ENCODE measurements around the gene DAD1.
"Not testable (repeated sequence)": the region's sequence is repeated elsewhere in the genome, so short reads cannot be mapped to it uniquely, and the experiment has no call there.

The DAD1 gene

GRCh38 chr14:22598099-22598895, 9.3 kb upstream of the DAD1 start, which contains the start of gene ABHD4:
Gene ABHD4, plus strand, starts transcription at chr14:22598300. Its CDS starts 7 bp downstream, at chr14:22598307.
- H3K4me1 ChIP-seq (ENCODE audit: insufficient read depth, low read length): peaks cover 25% of the 10 kb centered on the region
- H3K9me3 ChIP-seq (ENCODE audit: low read length): no peaks in the 10 kb centered on the region
- peak within 1 kb of the TSS; percentile 70 for H3K27ac ChIP-seq (ENCODE audit: low read depth, low read length)
- H3K36me3 ChIP-seq (ENCODE audit: insufficient read depth, low read length): peaks cover 18% of the 10 kb centered on the region
- H3K4me3 ChIP-seq (ENCODE audit: low read depth in 1 of 2, low read length in 2 of 2): peak within 1 kb of the TSS; percentile 63 to 96
- peak within 1 kb of the TSS; percentile 74 for H3K9ac ChIP-seq (ENCODE audit: low read length)
- H3K27me3 ChIP-seq (ENCODE audit: control insufficient read depth in 1 of 2, insufficient read depth in 2 of 2, low read length in 2 of 2): no peaks in the 10 kb centered on the region

GRCh38 chr14:22597771-22598098, 8.7 kb upstream of the DAD1 start:
- Histone ChIP-seq H3K27ac (ENCODE audit: low read depth, low read length) (peak overlapping the region; percentile 70), H3K4me3 (ENCODE audit: low read depth in 1 of 2, low read length in 2 of 2) (peak overlapping the region; percentile 63 to 96), H3K9ac (ENCODE audit: low read length) (peak overlapping the region; percentile 74), H3K36me3 (ENCODE audit: insufficient read depth, low read length) (peaks cover 13% of the 10 kb centered on the region), H3K27me3 (ENCODE audit: control insufficient read depth in 1 of 2, insufficient read depth in 2 of 2, low read length in 2 of 2) (no peaks in the 10 kb centered on the region), H3K4me1 (ENCODE audit: insufficient read depth, low read length) (peaks cover 25% of the 10 kb centered on the region), H3K9me3 (ENCODE audit: low read length) (no peaks in the 10 kb centered on the region)

GRCh38 chr14:22597265-22597664, 8.2 kb upstream of the DAD1 start:
- Histone ChIP-seq H3K4me3 (ENCODE audit: low read depth in 1 of 2, low read length in 2 of 2) (peak overlapping the region; percentile 63 to 96), H3K9ac (ENCODE audit: low read length) (peak overlapping the region; percentile 74)

GRCh38 chr14:22596354-22596879, 7.4 kb upstream of the DAD1 start:
- no peaks in the 10 kb centered on the region for H3K27me3 ChIP-seq (ENCODE audit: control insufficient read depth in 1 of 2, insufficient read depth in 2 of 2, low read length in 2 of 2)
- H3K36me3 ChIP-seq (ENCODE audit: insufficient read depth, low read length): peaks cover under 1% of the 10 kb centered on the region
- no peaks in the 10 kb centered on the region for H3K9me3 ChIP-seq (ENCODE audit: low read length)
- H3K4me1 ChIP-seq (ENCODE audit: insufficient read depth, low read length): peaks cover 25% of the 10 kb centered on the region
- H3K27ac ChIP-seq (ENCODE audit: low read depth, low read length): no peak overlapping the region
- H3K9ac ChIP-seq (ENCODE audit: low read length): no peak overlapping the region
- no peak overlapping the region for H3K4me3 ChIP-seq (ENCODE audit: low read depth in 1 of 2, low read length in 2 of 2)

More at GRCh38 chr14:22597265-22597664, 8.2 kb upstream of the DAD1 start:
- H3K27ac ChIP-seq (ENCODE audit: low read depth, low read length): peak overlapping the region; percentile 70
- no peaks in the 10 kb centered on the region for H3K27me3 ChIP-seq (ENCODE audit: control insufficient read depth in 1 of 2, insufficient read depth in 2 of 2, low read length in 2 of 2)
- no peaks in the 10 kb centered on the region for H3K9me3 ChIP-seq (ENCODE audit: low read length)
- peaks cover 9% of the 10 kb centered on the region for H3K36me3 ChIP-seq (ENCODE audit: insufficient read depth, low read length)
- peaks cover 25% of the 10 kb centered on the region for H3K4me1 ChIP-seq (ENCODE audit: insufficient read depth, low read length)

GRCh38 chr14:22594156-22594716, 5.2 kb upstream of the DAD1 start:
- Histone ChIP-seq H3K9ac (ENCODE audit: low read length) (no peak overlapping the region), H3K4me3 (ENCODE audit: low read depth in 1 of 2, low read length in 2 of 2) (no peak overlapping the region), H3K27ac (ENCODE audit: low read depth, low read length) (no peak overlapping the region), H3K36me3 (ENCODE audit: insufficient read depth, low read length) (no peaks in the 10 kb centered on the region), H3K4me1 (ENCODE audit: insufficient read depth, low read length) (peaks cover 11% of the 10 kb centered on the region), H3K27me3 (ENCODE audit: control insufficient read depth in 1 of 2, insufficient read depth in 2 of 2, low read length in 2 of 2) (no peaks in the 10 kb centered on the region), H3K9me3 (ENCODE audit: low read length) (no peaks in the 10 kb centered on the region)

GRCh38 chr14:22593601-22594000, 4.6 kb upstream of the DAD1 start:
- H3K9ac ChIP-seq (ENCODE audit: low read length): no peak overlapping the region
- no peaks in the 10 kb centered on the region for H3K27me3 ChIP-seq (ENCODE audit: control insufficient read depth in 1 of 2, insufficient read depth in 2 of 2, low read length in 2 of 2)
- peaks cover 6% of the 10 kb centered on the region for H3K4me1 ChIP-seq (ENCODE audit: insufficient read depth, low read length)
- no peaks in the 10 kb centered on the region for H3K9me3 ChIP-seq (ENCODE audit: low read length)
- H3K36me3 ChIP-seq (ENCODE audit: insufficient read depth, low read length): no peaks in the 10 kb centered on the region
- no peak overlapping the region for H3K4me3 ChIP-seq (ENCODE audit: low read depth in 1 of 2, low read length in 2 of 2)
- H3K27ac ChIP-seq (ENCODE audit: low read depth, low read length): no peak overlapping the region

GRCh38 chr14:22593189-22593588, 4.2 kb upstream of the DAD1 start:
- Histone ChIP-seq H3K36me3 (ENCODE audit: insufficient read depth, low read length) (no peaks in the 10 kb centered on the region), H3K9ac (ENCODE audit: low read length) (no peak overlapping the region), H3K9me3 (ENCODE audit: low read length) (no peaks in the 10 kb centered on the region), H3K4me3 (ENCODE audit: low read depth in 1 of 2, low read length in 2 of 2) (no peak overlapping the region), H3K4me1 (ENCODE audit: insufficient read depth, low read length) (peaks cover 9% of the 10 kb centered on the region), H3K27me3 (ENCODE audit: control insufficient read depth in 1 of 2, insufficient read depth in 2 of 2, low read length in 2 of 2) (no peaks in the 10 kb centered on the region), H3K27ac (ENCODE audit: low read depth, low read length) (no peak overlapping the region)

GRCh38 chr14:22588526-22589095, 413 bp downstream of the DAD1 start:
- peak overlapping the region; percentile 80 for H3K27ac ChIP-seq (ENCODE audit: low read depth, low read length)
- H3K4me1 ChIP-seq (ENCODE audit: insufficient read depth, low read length): peaks cover 31% of the 10 kb centered on the region
- peak overlapping the region; percentile 73 for H3K9ac ChIP-seq (ENCODE audit: low read length)
- no peaks in the 10 kb centered on the region for H3K9me3 ChIP-seq (ENCODE audit: low read length)
- no peaks in the 10 kb centered on the region for H3K27me3 ChIP-seq (ENCODE audit: control insufficient read depth in 1 of 2, insufficient read depth in 2 of 2, low read length in 2 of 2)
- no peaks in the 10 kb centered on the region for H3K36me3 ChIP-seq (ENCODE audit: insufficient read depth, low read length)
- H3K4me3 ChIP-seq (ENCODE audit: low read depth in 1 of 2, low read length in 2 of 2): peak overlapping the region; percentile 63 to 78

- H3K27ac ChIP-seq (ENCODE audit: low read depth, low read length): not testable (repeated sequence)
- H3K9ac ChIP-seq (ENCODE audit: low read length): peak overlapping the region; percentile 73
Measured at GRCh38 chr14:22587677-22588422, 1.2 kb downstream of the DAD1 start.

GRCh38 chr14:22587247-22587646, 1.8 kb downstream of the DAD1 start:
- H3K4me3 ChIP-seq (ENCODE audit: low read depth in 1 of 2, low read length in 2 of 2): no peak overlapping the region

More at GRCh38 chr14:22587677-22588422, 1.2 kb downstream of the DAD1 start:
- not testable (repeated sequence) for H3K9me3 ChIP-seq (ENCODE audit: low read length); H3K36me3 ChIP-seq (ENCODE audit: insufficient read depth, low read length); H3K27me3 ChIP-seq (ENCODE audit: control insufficient read depth in 1 of 2, insufficient read depth in 2 of 2, low read length in 2 of 2)
- Histone ChIP-seq H3K4me1 (ENCODE audit: insufficient read depth, low read length) (peaks cover 31% of the 10 kb centered on the region), H3K4me3 (ENCODE audit: low read depth in 1 of 2, low read length in 2 of 2) (peak overlapping the region; percentile 63 to 78)

GRCh38 chr14:22583994-22584393, 5.0 kb downstream of the DAD1 start:
- H3K27me3 ChIP-seq (ENCODE audit: control insufficient read depth in 1 of 2, insufficient read depth in 2 of 2, low read length in 2 of 2): no peaks in the 10 kb centered on the region
- peaks cover 31% of the 10 kb centered on the region for H3K4me1 ChIP-seq (ENCODE audit: insufficient read depth, low read length)
- no peak overlapping the region for H3K9ac ChIP-seq (ENCODE audit: low read length)
- no peaks in the 10 kb centered on the region for H3K36me3 ChIP-seq (ENCODE audit: insufficient read depth, low read length)
- H3K27ac ChIP-seq (ENCODE audit: low read depth, low read length): no peak overlapping the region
- H3K4me3 ChIP-seq (ENCODE audit: low read depth in 1 of 2, low read length in 2 of 2): no peak overlapping the region
- no peaks in the 10 kb centered on the region for H3K9me3 ChIP-seq (ENCODE audit: low read length)

More at GRCh38 chr14:22587247-22587646, 1.8 kb downstream of the DAD1 start:
- no peak overlapping the region for H3K27ac ChIP-seq (ENCODE audit: low read depth, low read length)
- no peak overlapping the region for H3K9ac ChIP-seq (ENCODE audit: low read length)
- H3K36me3 ChIP-seq (ENCODE audit: insufficient read depth, low read length): no peaks in the 10 kb centered on the region
- H3K4me1 ChIP-seq (ENCODE audit: insufficient read depth, low read length): peaks cover 31% of the 10 kb centered on the region
- H3K9me3 ChIP-seq (ENCODE audit: low read length): no peaks in the 10 kb centered on the region
- no peaks in the 10 kb centered on the region for H3K27me3 ChIP-seq (ENCODE audit: control insufficient read depth in 1 of 2, insufficient read depth in 2 of 2, low read length in 2 of 2)
